IMR-90 (cell line): Measurements from ENCODE around the gene DUS3L. TPM values are rescaled to one million over a fixed set of nuclear protein-coding genes. Genes with fewer than 3 reads are reported as not detected.

Experiments used
- ATAC-seq: fragments of 200-7000 bp; cut with Tn5 transposase; 2 replicates; pipeline ENCODE4 v1.9.1; 2020; ENCODE audit warnings: low read depth, mild to moderate bottlenecking, moderate library complexity
- BruUV-seq: library from RNA; stranded (reverse); fragments of 400-500 nt; replicated peaks from 2 replicates; lab custom pipeline; 2021; lab: Mats Ljungman, UMichigan
- CTCF ChIA-PET: fragments of 300-600 bp; formaldehyde crosslinking; extraction: SDS; loops from one replicate; lab custom pipeline; 2021; ENCODE audit warnings: antibody characterized with exemption; lab: Yijun Ruan, JAX
- POLR2A ChIA-PET: fragments of 300-600 bp; sonication (Branson Sonifier 250); formaldehyde crosslinking; loops from one replicate; lab custom pipeline; 2022; ENCODE audit warnings: antibody characterized with exemption; ENCODE audit not compliant: unreplicated experiment; lab: Charles Lee
- DNase-seq: peaks from one replicate; pipeline ENCODE4 v3.0.0; 2013
- H2AFZ ChIP-seq: replicated peaks from 2 replicates; pipeline ENCODE3; 2013; ENCODE audit warnings: low read length, mild to moderate bottlenecking; ENCODE audit not compliant: poor library complexity
- H2AK5ac ChIP-seq: 2 replicates; pipeline ENCODE4 v1.6.1; 2013; ENCODE audit warnings: low read depth, low read length, inconsistent platforms
- H2AK9ac ChIP-seq: replicated peaks from 2 replicates; pipeline ENCODE3; 2013; ENCODE audit warnings: mild to moderate bottlenecking, low read depth, low read length, moderate library complexity; ENCODE audit not compliant: poor library complexity
- H2BK120ac ChIP-seq: 2 replicates; pipeline ENCODE4 v1.6.1; 2013; ENCODE audit warnings: low read depth, low read length, inconsistent platforms
- H2BK15ac ChIP-seq: 3 replicates; pipeline ENCODE4 v1.6.1; 2013; ENCODE audit warnings: low read depth, low read length, inconsistent platforms
- H2BK20ac ChIP-seq: 2 replicates; pipeline ENCODE4 v1.6.1; 2013; ENCODE audit warnings: low read depth, mild to moderate bottlenecking, inconsistent platforms, low read length, moderate library complexity
- H2BK5ac ChIP-seq: 2 replicates; pipeline ENCODE4 v1.6.1; 2013; ENCODE audit warnings: mild to moderate bottlenecking, low read depth, low read length, inconsistent platforms; ENCODE audit not compliant: poor library complexity, severe bottlenecking
- H3K14ac ChIP-seq: replicated peaks from 2 replicates; pipeline ENCODE4 v1.6.1; 2013; ENCODE audit warnings: low read depth, low read length, inconsistent platforms
- H3K18ac ChIP-seq: 2 replicates; pipeline ENCODE4 v1.6.1; 2013; ENCODE audit warnings: low read depth, low read length, control low read depth
- H3K23ac ChIP-seq: 2 replicates; pipeline ENCODE4 v1.6.1; 2013; ENCODE audit warnings: low read depth, low read length, inconsistent platforms
- H3K27ac ChIP-seq: 2 replicates; pipeline ENCODE4 v1.5.1; 2013; ENCODE audit warnings: mild to moderate bottlenecking, control low read depth, low read length; ENCODE audit not compliant: insufficient read depth
- H3K27me3 ChIP-seq: 2 replicates; pipeline ENCODE4 v1.6.1; 2013; ENCODE audit warnings: low read length; ENCODE audit not compliant: control insufficient read depth, insufficient read depth
- H3K36me3 ChIP-seq: 2 replicates; pipeline ENCODE4 v1.6.1; 2013; ENCODE audit warnings: low read length, mixed read lengths; ENCODE audit not compliant: control insufficient read depth, insufficient read depth
- H3K4ac ChIP-seq: 2 replicates; pipeline ENCODE4 v1.6.1; 2013; ENCODE audit warnings: low read depth, low read length, inconsistent platforms
- H3K4me1 ChIP-seq: 2 replicates; pipeline ENCODE4 v1.6.1; 2013; ENCODE audit warnings: low read length, mixed read lengths; ENCODE audit not compliant: control insufficient read depth, insufficient read depth
- H3K4me2 ChIP-seq: 2 replicates; pipeline ENCODE4 v1.6.1; 2013; ENCODE audit warnings: low read depth, mild to moderate bottlenecking, control low read depth, low read length, moderate library complexity
- H3K4me3 ChIP-seq: 2 replicates; pipeline ENCODE4 v1.5.1; 2013; ENCODE audit warnings: low read depth, mild to moderate bottlenecking, control low read depth, low read length, moderate library complexity; ENCODE audit not compliant: insufficient read depth
- H3K56ac ChIP-seq: 2 replicates; pipeline ENCODE4 v1.6.1; 2013; ENCODE audit warnings: low read length, inconsistent platforms; ENCODE audit not compliant: insufficient read depth; ENCODE audit errors: extremely low read depth
- H3K79me1 ChIP-seq, 2 experiments: 2 replicates each; pipeline ENCODE4 v1.6.1; 2013; ENCODE audit warnings: low read length in 2 of 2, inconsistent platforms in 1 of 2, low read depth in 1 of 2
- H3K9ac ChIP-seq: 2 replicates; pipeline ENCODE4 v1.6.1; 2013; ENCODE audit warnings: low read depth, low read length, control low read depth
- H3K9me1 ChIP-seq: 2 replicates; pipeline ENCODE4 v1.6.1; 2013; ENCODE audit warnings: low read length, inconsistent platforms; ENCODE audit not compliant: insufficient read depth
- H3K9me3 ChIP-seq: 2 replicates; pipeline ENCODE4 v1.6.1; 2013; ENCODE audit warnings: low read length; ENCODE audit not compliant: control insufficient read depth, insufficient read depth
- H4K20me1 ChIP-seq: 2 replicates; pipeline ENCODE4 v1.6.1; 2013; ENCODE audit warnings: low read length, inconsistent platforms; ENCODE audit not compliant: insufficient read depth
- H4K5ac ChIP-seq: 2 replicates; pipeline ENCODE4 v1.6.1; 2013; ENCODE audit warnings: mild to moderate bottlenecking, low read depth, low read length, control low read depth
- H4K8ac ChIP-seq, 2 experiments: 2 replicates each; pipeline ENCODE4 v1.6.1; 2013; ENCODE audit warnings: low read depth in 2 of 2, low read length in 2 of 2, control low read depth in 1 of 2, inconsistent platforms in 1 of 2
- H4K91ac ChIP-seq: 2 replicates; pipeline ENCODE4 v1.6.1; 2013; ENCODE audit warnings: low read depth, low read length, inconsistent platforms; ENCODE audit not compliant: insufficient read depth
- BHLHE40 ChIP-seq: fragments of 150-350 bp; IDR thresholded peaks from 2 replicates; pipeline ENCODE4 v1.6.1; 2016; ENCODE audit warnings: mild to moderate bottlenecking, low read depth, low read length
- CHD1 ChIP-seq: IDR thresholded peaks from 2 replicates; pipeline ENCODE4 v1.6.1; 2012; ENCODE audit warnings: low read depth, low read length, improper control_type of control experiment
- FOS ChIP-seq: fragments of 150-350 bp; IDR thresholded peaks from 2 replicates; pipeline ENCODE4 v1.6.1; 2016; ENCODE audit warnings: low read depth, low read length
- MXI1 ChIP-seq: IDR thresholded peaks from 2 replicates; pipeline ENCODE4 v1.6.1; 2012; ENCODE audit warnings: low read depth, mild to moderate bottlenecking, low read length, moderate library complexity, borderline replicate concordance
- RCOR1 ChIP-seq: IDR thresholded peaks from 2 replicates; pipeline ENCODE4 v1.6.1; 2012; ENCODE audit warnings: mild to moderate bottlenecking, low read length, improper control_type of control experiment; ENCODE audit not compliant: insufficient replicate concordance
- SMC3 ChIP-seq: fragments of 150-350 bp; IDR thresholded peaks from 2 replicates; pipeline ENCODE4 v1.6.1; 2016; ENCODE audit warnings: low read depth, mild to moderate bottlenecking, antibody characterized with exemption, low read length, moderate library complexity
- WGBS, 2 experiments: methylation state at CpG; one replicate each; pipeline versions ENCODE4 v1.1.5 to v1.1.7; 2013; ENCODE audit warnings: missing lambda C conversion rate in 2 of 2; ENCODE audit not compliant: insufficient read length in 1 of 2; ENCODE audit errors: extremely low coverage in 2 of 2; 5-methylcytosine and 5-hydroxymethylcytosine counted together
- dilution Hi-C: fragments of 300-500 bp; cut with HindIII; formaldehyde crosslinking; loops from one replicate; pipeline ENCODE4 v1.14.3; 2018; ENCODE audit warnings: low sequenced_read_pairs; ENCODE audit not compliant: unreplicated experiment
- in situ Hi-C: fragments of 300-500 bp; cut with MboI; formaldehyde crosslinking; loops from 3 replicates; pipeline ENCODE4 v1.14.3; 2019; ENCODE audit warnings: low sequenced_read_pairs, inconsistent platforms, mixed read lengths
- intact Hi-C: fragments of 100-400 bp; cut with micrococcal nuclease; formaldehyde crosslinking; loops from 2 replicates; pipeline ENCODE4 v1.10.0; 2022
- polyA plus RNA-seq, 3 experiments: library from polyadenylated mRNA; depleted of rRNA; stranded (reverse); fragments of >200 nt; gene quantifications; 2 replicates each; pipeline ENCODE4 v1.2.3, GENCODE V29; 2012; ENCODE audit warnings: low replicate concordance in 1 of 3
- total RNA-seq: library from RNA; depleted of rRNA; stranded (reverse); fragments of >200 nt; gene quantifications from 2 replicates; pipeline ENCODE4 v1.2.3, GENCODE V29; 2012
- TF ChIP-seq, protein P1 (sequence below): fragments of 150-350 bp; IDR thresholded peaks from 2 replicates; pipeline ENCODE4 v1.6.1; 2017; ENCODE audit warnings: mild to moderate bottlenecking, antibody characterized with exemption, low read length, low read depth

Gene DUS3L
- total and polyA plus RNA-seq, 2 of the 4 experiments (the other 2 are of a cell fraction) = 12.4 to 21.3 TPM

DNA sequence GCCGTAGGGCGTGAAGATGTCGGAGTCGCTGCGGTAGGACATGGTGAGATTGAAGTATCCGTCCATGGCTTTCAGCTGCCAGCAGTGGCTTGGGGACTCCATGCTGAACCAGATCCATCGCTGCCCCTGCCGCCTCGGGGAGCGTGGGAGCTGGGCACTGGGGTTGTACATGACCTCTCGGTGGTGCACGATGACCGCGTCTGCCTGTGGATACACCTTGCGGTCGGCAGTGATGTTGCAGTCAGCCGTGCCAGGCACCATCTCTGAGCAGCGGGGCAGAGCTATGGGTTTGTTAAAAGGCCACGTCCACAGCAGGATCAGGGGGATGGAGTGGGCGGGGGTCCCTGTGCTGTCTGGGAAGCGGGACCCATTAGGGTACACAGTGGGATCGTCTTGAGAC lies 41.1 kb upstream of the DUS3L start:
- H3K4me3 ChIP-seq = no peak overlapping the region
- H3K27me3 ChIP-seq = peaks cover 3% of the 10 kb centered on the region; the same call in 1 of the 2 replicates
- H4K8ac ChIP-seq = no peak overlapping the region
- no peak overlapping the region for H2BK120ac ChIP-seq
- DNase-seq (no peak), ATAC-seq (no peak)
- BruUV-seq = no TSS peak
- H2AK5ac ChIP-seq = no peak overlapping the region
- H3K18ac ChIP-seq = no peak overlapping the region
- H3K4ac ChIP-seq = no peak overlapping the region
- H2AFZ ChIP-seq = no peak overlapping the region
- H2BK5ac ChIP-seq = no peak overlapping the region
- no peak overlapping the region for H2BK15ac ChIP-seq
- dilution Hi-C loops = no loop called here
- no peak overlapping the region for H4K91ac ChIP-seq
- TF ChIP-seq SMC3 (no peak), BHLHE40 (no peak), CHD1 (no peak), FOS (no peak), MXI1 (no peak), RCOR1 (no peak)
- TF ChIP-seq, protein P1, sequence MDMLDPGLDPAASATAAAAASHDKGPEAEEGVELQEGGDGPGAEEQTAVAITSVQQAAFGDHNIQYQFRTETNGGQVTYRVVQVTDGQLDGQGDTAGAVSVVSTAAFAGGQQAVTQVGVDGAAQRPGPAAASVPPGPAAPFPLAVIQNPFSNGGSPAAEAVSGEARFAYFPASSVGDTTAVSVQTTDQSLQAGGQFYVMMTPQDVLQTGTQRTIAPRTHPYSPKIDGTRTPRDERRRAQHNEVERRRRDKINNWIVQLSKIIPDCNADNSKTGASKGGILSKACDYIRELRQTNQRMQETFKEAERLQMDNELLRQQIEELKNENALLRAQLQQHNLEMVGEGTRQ = no peak
- H3K4me2 ChIP-seq = no peak overlapping the region
- H3K9me1 ChIP-seq = peaks cover 4% of the 10 kb centered on the region; the same call in 1 of the 2 replicates
- H4K5ac ChIP-seq = no peak overlapping the region
- H3K23ac ChIP-seq = no peak overlapping the region
- H3K4me1 ChIP-seq = peaks cover 9% of the 10 kb centered on the region
- intact Hi-C loops = no loop called here
- H3K56ac ChIP-seq = no peak overlapping the region
- H3K9ac ChIP-seq = no peak overlapping the region
- peaks cover 0 to 6% of the 10 kb centered on the region in 2 experiments; a peak in 2 of 4 replicates for H3K79me1 ChIP-seq
- in situ Hi-C loops = no loop called here
- H3K36me3 ChIP-seq = no peaks in the 10 kb centered on the region
- WGBS, 2 experiments = 78% methylated on average over 10 of the region's 22 CpGs; no CpG with 5 or more reads in 1 of the 2 experiments
- ChIA-PET CTCF (no interaction called here), POLR2A (no interaction called here)
- no peaks in the 10 kb centered on the region for H4K20me1 ChIP-seq
- no peaks in the 10 kb centered on the region for H3K9me3 ChIP-seq
- no peak overlapping the region for H2AK9ac ChIP-seq
- no peak overlapping the region for H3K14ac ChIP-seq
- H2BK20ac ChIP-seq = no peak overlapping the region
- no peak overlapping the region for H3K27ac ChIP-seq
